ENCODE measurements around the gene MAN2B2.

The MAN2B2 gene

DNA sequence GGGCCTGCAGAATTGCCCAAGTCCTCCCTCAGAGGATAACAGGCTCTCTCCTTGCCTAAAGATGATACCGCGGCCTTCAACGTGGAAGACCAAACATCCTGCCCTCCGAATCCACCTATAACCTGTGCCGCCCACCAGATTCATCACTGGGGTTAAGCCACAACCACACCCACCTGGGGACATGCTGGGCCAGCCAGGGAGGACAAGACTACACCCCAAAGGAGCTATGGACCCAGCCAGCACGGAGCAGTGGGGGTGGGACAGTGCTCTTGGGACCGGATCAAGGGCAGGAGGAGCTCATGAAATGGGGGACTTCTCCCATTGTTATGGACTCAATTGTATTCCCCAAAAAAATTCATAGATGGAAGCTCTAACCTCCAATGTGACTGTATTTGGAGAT lies 6.8 kb upstream of the MAN2B2 start:
- DNase-seq (ENCODE audit: low spot score): no peak

DNA sequence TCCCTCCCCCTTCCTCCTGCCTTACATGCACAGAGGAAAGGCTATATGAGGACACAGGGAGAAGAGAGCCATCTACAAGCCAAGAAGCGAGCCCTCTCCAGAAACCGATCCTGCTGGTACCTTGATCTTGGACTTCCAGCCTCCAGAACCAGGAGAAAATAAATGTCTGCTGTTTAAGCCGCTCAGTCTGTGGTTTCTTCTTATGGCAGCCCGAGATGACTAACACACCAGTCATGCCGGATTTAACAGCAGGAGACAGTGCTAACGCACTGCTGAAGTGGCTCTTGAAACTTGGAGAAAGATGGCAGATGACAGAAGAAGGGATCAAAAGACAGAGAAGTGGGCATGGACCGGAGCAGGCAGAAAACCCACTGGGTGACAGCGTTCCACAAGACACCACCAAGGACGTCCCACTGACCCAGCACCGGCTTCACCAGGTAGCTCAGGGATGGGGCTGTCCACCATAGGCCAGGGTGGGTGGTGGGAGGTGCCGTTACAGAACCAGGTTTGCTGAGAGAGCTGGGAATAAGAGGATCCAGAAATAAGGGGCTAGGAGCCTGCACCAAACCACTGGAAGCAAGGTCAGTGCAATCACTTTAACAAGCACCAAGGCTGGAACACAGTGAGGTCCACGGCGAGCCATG lies 6.2 kb upstream of the MAN2B2 start:
- no peak for DNase-seq (ENCODE audit: low spot score)

GRCh38 chr4:6571608-6572007 lies 3.4 kb upstream of the MAN2B2 start:
- no peak for DNase-seq (ENCODE audit: low spot score)

DNA sequence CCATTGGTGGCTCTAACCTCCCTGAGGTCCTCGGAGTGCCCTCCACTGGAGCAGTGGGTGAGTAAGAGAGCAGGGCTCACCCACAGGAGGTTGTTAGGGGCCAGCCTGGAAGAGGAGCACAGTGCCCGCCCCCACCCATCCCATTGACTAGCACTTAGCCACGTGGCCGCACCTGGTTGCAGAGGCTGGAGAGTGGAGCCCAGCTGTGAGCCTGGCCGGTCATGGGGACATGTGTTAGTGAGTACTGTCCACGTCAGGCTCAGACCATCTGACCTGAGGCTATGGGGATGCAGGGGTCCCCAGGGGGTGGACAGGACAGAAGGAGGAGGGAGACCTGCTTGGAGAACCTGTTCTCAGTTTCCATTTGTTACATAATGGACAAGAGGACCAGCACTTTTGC lies 1.4 kb upstream of the MAN2B2 start:
- DNase-seq (ENCODE audit: low spot score): no peak

- DNase-seq (ENCODE audit: low spot score): no peak
Observed at GRCh38 chr4:6573986-6574746, 823 bp upstream of the MAN2B2 start.

GRCh38 chr4:6575503-6576240 lies 683 bp downstream of the MAN2B2 start:
- DNase-seq (ENCODE audit: low spot score): no peak

DNA sequence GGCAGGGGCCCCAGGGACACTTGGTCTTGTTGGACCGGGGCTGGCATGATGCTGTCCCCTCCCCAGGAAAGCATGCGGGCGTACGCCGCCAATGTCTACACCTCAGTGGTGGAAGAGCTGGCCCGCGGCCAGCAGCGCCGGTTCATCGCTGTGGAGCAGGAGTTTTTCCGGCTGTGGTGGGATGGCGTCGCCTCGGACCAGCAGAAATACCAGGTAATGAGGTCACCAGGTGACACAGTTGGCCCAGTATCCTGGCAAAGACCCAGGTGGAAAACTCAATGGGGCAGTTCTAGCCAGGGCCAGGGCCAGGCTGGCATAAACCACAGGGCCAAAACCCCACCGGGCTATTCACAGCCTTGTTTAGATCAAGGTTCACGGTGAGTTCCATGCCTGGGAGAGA lies 1.5 kb downstream of the MAN2B2 start:
- DNase-seq (ENCODE audit: low spot score): no peak

DNA sequence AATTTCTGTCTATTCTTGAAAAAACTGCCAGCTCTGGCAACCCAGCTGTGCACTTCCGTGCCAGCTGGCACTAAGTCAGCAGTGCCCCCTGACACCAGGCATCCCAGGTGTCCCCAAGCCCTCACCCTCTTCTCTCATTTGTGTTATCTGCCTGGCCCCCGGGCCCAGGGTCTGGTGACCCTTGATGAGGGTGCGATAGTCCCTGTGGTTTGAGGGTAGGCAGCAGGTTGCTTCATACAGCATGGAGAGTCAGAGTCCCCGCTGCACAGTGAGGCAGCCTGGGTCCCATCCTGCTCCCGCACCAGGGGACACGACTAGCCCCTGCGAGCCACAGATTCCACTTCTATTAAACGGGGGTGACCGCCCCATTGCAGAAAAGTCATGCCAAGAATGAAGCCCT lies 1.9 kb downstream of the MAN2B2 start:
- DNase-seq (ENCODE audit: low spot score): no peak

- DNase-seq (ENCODE audit: low spot score): no peak
Observed at GRCh38 chr4:6577409-6577808, 2.4 kb downstream of the MAN2B2 start.

GRCh38 chr4:6578221-6578620 lies 3.2 kb downstream of the MAN2B2 start:
- no peak for DNase-seq (ENCODE audit: low spot score)

DNA sequence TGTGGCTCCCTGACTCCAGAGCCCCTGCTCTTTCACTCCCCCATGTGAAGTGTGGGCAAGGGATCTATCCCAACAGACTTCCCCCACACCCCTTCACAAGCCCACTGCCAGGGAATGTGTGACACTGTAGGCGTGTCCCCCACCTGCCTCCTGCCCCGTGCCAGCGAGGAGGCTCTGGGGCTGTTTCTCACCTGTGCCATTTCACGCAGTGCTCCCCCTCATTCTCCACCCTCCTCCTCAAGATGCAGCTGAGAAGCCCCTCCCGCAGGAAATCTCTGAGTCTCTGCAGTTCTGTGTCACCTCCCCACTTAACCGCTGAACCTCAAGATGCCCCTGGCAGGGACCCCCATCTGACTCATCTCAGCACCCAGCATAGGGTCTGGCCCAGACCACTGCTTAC lies 5.4 kb downstream of the MAN2B2 start:
- DNase-seq (ENCODE audit: low spot score): no peak

DNA sequence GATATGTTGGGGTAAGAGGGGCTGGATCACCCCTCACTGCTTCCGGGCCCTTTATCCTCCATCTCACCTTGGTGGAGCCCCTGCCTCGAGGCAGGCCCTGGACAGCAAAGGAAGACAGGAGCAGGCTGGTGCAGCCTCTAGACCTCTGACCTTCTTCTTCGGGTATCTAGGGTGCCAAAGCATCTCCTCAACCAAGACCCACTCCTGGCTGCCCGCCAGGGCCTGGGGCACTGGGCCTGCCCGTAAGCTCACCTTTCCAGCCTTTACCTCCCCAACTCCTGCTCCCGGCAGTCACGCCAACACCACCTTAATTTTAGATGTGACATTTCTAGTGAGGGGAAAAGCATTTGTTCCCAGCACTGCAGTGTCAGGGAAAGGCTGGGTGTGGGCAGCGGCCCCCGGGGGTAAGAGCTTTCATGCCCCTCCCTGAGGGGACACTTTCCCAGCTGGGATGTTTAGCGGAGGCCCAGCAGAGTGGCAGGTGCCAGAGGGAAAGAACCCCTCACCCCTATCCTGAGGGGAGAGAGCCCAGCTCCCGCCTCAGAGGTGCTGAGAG lies 6.7 kb downstream of the MAN2B2 start:
- no peak for DNase-seq (ENCODE audit: low spot score)

- DNase-seq (ENCODE audit: low spot score): no peak
Observed at GRCh38 chr4:6582889-6583490, 8.0 kb downstream of the MAN2B2 start.

- DNase-seq (ENCODE audit: low spot score): no peak
Observed at GRCh38 chr4:6584865-6585264, 9.9 kb downstream of the MAN2B2 start.

DNA sequence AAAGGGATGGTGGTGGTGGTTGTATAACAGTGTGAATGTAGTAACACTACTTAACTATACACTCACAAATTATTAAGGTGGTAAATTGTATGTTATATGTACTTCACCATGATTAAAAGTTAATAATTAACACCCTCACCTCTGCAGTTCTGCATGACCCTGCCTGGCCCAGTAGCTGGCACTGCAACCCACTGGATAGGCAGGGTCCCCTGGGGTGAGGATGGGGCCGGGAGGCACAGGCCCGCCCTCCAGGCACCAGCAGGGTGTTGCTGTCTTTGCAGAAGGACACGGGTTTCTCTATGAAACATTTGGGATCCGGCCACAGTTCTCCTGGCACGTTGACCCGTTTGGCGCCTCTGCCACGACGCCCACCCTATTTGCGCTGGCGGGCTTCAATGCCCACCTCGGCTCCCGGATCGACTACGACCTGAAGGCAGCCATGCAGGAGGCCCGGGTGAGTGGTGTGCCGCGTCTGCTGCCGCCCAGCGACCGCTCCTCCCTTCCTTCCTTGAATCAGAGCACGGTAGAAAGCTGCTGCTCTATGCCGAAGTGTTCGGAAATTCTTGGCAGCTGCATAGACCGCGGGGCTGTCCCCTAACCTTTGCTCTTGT lies 11.8 kb downstream of the MAN2B2 start:
- no peak for DNase-seq (ENCODE audit: low spot score)

DNA sequence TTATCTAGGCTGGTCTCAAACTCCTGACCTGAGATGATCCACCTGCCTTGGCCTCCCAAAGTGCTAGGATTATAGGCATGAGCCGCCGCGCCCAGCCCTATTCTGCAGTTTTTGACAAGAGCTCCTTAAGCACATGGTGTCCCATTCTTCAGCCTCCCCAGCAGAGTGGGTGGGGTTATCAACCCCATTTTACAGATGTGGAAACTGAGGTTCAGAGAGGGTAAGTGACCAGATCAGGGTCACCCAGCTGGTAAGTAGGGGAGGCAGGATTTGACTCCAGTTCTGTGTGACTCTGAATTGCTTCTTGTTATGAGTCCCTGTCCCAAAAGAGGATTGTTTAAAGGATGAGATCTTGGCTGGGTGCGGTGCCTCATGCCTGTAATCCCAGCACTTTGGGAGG lies 14.5 kb downstream of the MAN2B2 start:
- DNase-seq (ENCODE audit: low spot score): no peak

- DNase-seq (ENCODE audit: low spot score): no peak
Observed at GRCh38 chr4:6591313-6591712, 16.3 kb downstream of the MAN2B2 start.

DNA sequence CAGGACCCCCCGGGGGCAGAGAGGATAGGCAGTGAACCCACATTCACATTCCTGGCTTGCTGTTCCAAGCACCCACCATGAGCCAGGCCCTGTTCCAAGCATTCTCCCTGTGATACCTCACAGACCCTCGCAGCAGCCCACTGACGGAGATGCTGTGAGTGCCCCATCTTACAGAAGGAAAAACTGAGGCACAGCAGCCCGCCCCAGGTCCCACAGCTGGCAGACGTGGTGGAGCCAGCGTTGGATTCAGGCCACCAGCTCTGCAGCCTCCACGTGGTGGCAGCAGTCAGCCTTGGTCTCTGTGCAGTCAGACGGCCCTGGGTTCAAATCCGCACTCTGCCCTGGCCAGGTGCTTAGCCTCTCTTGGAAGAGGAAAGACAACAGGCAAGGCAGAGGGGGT lies 16.8 kb downstream of the MAN2B2 start:
- no peak for DNase-seq (ENCODE audit: low spot score)

GRCh38 chr4:6592804-6593563 lies 18.0 kb downstream of the MAN2B2 start:
- no peak for DNase-seq (ENCODE audit: low spot score)

DNA sequence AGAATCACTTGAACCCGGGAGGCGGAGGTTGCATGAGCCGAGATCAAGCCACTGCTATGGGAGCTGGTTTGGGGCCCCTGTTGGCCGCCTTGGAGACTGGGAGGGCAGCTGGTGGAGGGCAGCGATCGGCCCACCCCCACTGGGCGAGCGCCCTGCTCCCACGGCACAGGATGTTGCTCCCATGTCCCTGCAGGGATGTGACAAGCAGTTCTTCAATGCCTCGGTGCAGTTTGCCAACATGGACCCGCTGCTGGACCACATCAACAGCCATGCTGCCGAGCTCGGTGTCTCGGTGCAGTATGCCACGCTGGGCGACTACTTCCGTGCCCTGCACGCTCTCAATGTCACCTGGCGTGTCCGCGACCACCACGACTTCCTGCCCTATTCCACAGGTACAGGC lies 19.4 kb downstream of the MAN2B2 start:
- DNase-seq (ENCODE audit: low spot score): no peak

DNA sequence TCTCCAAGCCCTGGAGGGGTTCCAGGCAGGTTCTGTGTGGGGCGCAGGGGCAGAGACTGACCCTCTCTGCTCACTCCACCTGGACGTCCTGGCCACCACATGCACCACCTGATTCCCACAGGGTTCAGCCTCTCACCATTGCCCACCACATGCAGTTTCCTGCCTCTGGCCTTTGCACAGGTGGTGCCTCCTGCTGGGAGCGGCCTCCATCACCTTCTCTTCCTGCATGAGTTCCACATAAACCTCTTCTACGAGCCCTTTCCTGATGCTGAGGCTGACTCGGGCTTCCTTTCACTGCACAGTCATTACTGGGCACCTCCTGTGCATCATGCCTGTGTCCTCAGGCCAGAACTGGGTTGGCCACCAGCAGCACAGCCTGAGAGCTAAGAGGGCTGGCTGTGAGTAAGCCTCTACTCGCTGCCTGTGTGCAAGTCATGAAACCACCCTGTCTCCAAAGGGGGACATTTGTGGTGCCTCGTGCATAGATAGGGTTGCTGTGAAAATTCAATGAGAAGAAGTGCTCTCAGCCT lies 19.9 kb downstream of the MAN2B2 start:
- DNase-seq (ENCODE audit: low spot score): no peak
